Astrocyte (in vitro differentiated cells and primary cell): Measurements from ENCODE around the gene TCHHL1. TPM values are rescaled to one million over a fixed set of nuclear protein-coding genes. Genes with fewer than 3 reads are reported as not detected.

Experiments used
- DNase-seq: peaks from one replicate; pipeline ENCODE4 v3.0.0-alpha.2; 2010; ENCODE audit warnings: low read depth
- FAIRE-seq: peaks from 2 replicates; lab custom pipeline; 2011; peaks lifted over from hg19 to GRCh38; lab: Jason Lieb, UNC
- H2AFZ ChIP-seq: 2 replicates; pipeline ENCODE4 v1.6.0; 2012; ENCODE audit warnings: low read depth, low read length, inconsistent platforms
- H3K27ac ChIP-seq: 2 replicates; pipeline ENCODE4 v1.5.1; 2011; ENCODE audit warnings: low read depth, low read length, inconsistent platforms
- H3K27me3 ChIP-seq: 2 replicates; pipeline ENCODE4 v1.6.0; 2011; ENCODE audit warnings: low read length, inconsistent platforms; ENCODE audit not compliant: insufficient read depth
- H3K36me3 ChIP-seq: 2 replicates; pipeline ENCODE4 v1.5.1; 2011; ENCODE audit warnings: low read length, inconsistent platforms; ENCODE audit not compliant: insufficient read depth
- H3K4me1 ChIP-seq: 2 replicates; pipeline ENCODE4 v1.5.1; 2011; ENCODE audit warnings: low read length, inconsistent platforms; ENCODE audit not compliant: insufficient read depth
- H3K4me2 ChIP-seq: 2 replicates; pipeline ENCODE4 v1.6.0; 2012; ENCODE audit warnings: low read length, inconsistent platforms
- H3K4me3 ChIP-seq: 2 replicates; pipeline ENCODE4 v1.5.1; 2011; ENCODE audit warnings: low read depth, mild to moderate bottlenecking, low read length, inconsistent platforms; ENCODE audit not compliant: insufficient read depth
- H3K79me2 ChIP-seq: 2 replicates; pipeline ENCODE4 v1.6.0; 2012; ENCODE audit warnings: mild to moderate bottlenecking, low read length, inconsistent platforms; ENCODE audit not compliant: insufficient read depth
- H3K9ac ChIP-seq: 2 replicates; pipeline ENCODE4 v1.6.0; 2012; ENCODE audit warnings: mild to moderate bottlenecking, low read length, inconsistent platforms
- H3K9me3 ChIP-seq: 2 replicates; pipeline ENCODE4 v1.5.1; 2012; ENCODE audit warnings: low read depth, mild to moderate bottlenecking, low read length, inconsistent platforms; ENCODE audit not compliant: insufficient read depth
- H4K20me1 ChIP-seq: 2 replicates; pipeline ENCODE4 v1.6.0; 2012; ENCODE audit warnings: low read length, inconsistent platforms; ENCODE audit not compliant: insufficient read depth
- H3K27ac Mint-ChIP-seq: one replicate; pipeline ENCODE4 v1.8.0; 2021; ENCODE audit warnings: mild to moderate bottlenecking, mixed read lengths; ENCODE audit not compliant: unreplicated experiment
- H3K27me3 Mint-ChIP-seq: one replicate; pipeline ENCODE4 v1.8.0; 2021; ENCODE audit warnings: low read depth, mixed read lengths; ENCODE audit not compliant: unreplicated experiment
- H3K36me3 Mint-ChIP-seq: one replicate; pipeline ENCODE4 v1.8.0; 2021; ENCODE audit warnings: low read depth, mixed read lengths; ENCODE audit not compliant: unreplicated experiment
- H3K4me1 Mint-ChIP-seq: one replicate; pipeline ENCODE4 v1.8.0; 2021; ENCODE audit warnings: low read depth, mixed read lengths; ENCODE audit not compliant: unreplicated experiment
- H3K4me3 Mint-ChIP-seq: one replicate; pipeline ENCODE4 v1.8.0; 2021; ENCODE audit warnings: mild to moderate bottlenecking, moderate library complexity, mixed read lengths; ENCODE audit not compliant: unreplicated experiment
- H3K9me3 Mint-ChIP-seq: one replicate; pipeline ENCODE4 v1.8.0; 2021; ENCODE audit warnings: mild to moderate bottlenecking, mixed read lengths; ENCODE audit not compliant: unreplicated experiment
- EZH2 ChIP-seq: IDR thresholded peaks from 2 replicates; pipeline ENCODE4 v1.6.1; 2012; ENCODE audit warnings: mild to moderate bottlenecking, low read length, inconsistent platforms; ENCODE audit not compliant: insufficient read depth
- total RNA-seq: library from RNA; stranded (reverse); gene quantifications from 2 replicates; pipeline ENCODE4 v1.2.1, GENCODE V29; 2021
- TF ChIP-seq, protein P1 (sequence below): IDR thresholded peaks from 2 replicates; pipeline ENCODE4 v1.5.1; 2011; ENCODE audit warnings: low read depth, mild to moderate bottlenecking, inconsistent platforms, low read length, moderate library complexity; ENCODE audit not compliant: insufficient read depth

Gene TCHHL1
- total RNA-seq, 1 donor from 2014 or later: not detected

DNA sequence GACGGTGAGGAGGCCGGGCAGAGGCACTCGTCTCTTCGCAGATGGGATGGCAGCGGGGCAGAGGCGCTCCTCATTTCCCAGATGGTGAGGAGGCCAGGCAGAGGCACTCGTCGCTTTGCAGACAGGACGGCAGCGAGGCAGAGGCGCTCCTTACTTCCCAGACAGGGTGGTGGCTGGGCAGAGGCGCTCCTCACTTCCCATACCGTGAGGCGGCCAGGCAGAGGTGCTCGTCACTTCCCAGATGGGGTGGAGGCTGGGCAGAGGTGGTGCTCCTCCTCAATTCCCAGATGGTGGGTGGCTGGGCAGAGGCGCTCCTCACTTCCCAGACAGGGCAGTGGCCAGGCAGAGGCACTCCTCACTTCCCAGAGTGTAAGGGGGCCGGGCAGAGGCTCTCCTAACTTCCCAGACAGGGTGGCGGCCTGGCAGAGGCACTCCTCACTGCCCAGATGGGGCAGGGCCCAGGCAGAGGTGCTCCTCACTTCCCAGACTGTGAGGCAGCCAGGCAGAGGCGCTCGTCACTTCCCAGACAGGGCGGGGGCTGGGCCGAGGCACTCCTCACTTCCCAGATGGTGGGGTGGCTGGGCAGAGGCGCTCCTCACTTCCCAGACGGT, 9.9 kb downstream of the TCHHL1 start:
- no peaks in the 10 kb centered on the region for H3K36me3 ChIP-seq
- H3K27ac ChIP-seq: no peak overlapping the region
- no peaks in the 10 kb centered on the region for H3K4me1 Mint-ChIP-seq
- H3K4me3 ChIP-seq: no peak overlapping the region
- no peak overlapping the region for H3K4me2 ChIP-seq
- TF ChIP-seq, protein P1, sequence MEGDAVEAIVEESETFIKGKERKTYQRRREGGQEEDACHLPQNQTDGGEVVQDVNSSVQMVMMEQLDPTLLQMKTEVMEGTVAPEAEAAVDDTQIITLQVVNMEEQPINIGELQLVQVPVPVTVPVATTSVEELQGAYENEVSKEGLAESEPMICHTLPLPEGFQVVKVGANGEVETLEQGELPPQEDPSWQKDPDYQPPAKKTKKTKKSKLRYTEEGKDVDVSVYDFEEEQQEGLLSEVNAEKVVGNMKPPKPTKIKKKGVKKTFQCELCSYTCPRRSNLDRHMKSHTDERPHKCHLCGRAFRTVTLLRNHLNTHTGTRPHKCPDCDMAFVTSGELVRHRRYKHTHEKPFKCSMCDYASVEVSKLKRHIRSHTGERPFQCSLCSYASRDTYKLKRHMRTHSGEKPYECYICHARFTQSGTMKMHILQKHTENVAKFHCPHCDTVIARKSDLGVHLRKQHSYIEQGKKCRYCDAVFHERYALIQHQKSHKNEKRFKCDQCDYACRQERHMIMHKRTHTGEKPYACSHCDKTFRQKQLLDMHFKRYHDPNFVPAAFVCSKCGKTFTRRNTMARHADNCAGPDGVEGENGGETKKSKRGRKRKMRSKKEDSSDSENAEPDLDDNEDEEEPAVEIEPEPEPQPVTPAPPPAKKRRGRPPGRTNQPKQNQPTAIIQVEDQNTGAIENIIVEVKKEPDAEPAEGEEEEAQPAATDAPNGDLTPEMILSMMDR: no peak
- TF ChIP-seq EZH2: no peak
- H3K27me3 Mint-ChIP-seq: peaks cover 14% of the 10 kb centered on the region
- FAIRE-seq (no peak), DNase-seq (no peak)
- H3K9me3 Mint-ChIP-seq: peaks cover 6% of the 10 kb centered on the region
- no peak overlapping the region for H3K4me3 Mint-ChIP-seq
- no peaks in the 10 kb centered on the region for H4K20me1 ChIP-seq
- no peaks in the 10 kb centered on the region for H3K9me3 ChIP-seq
- H3K36me3 Mint-ChIP-seq: no peaks in the 10 kb centered on the region
- H2AFZ ChIP-seq: no peak overlapping the region
- H3K27ac Mint-ChIP-seq: no peak overlapping the region
- peaks cover 3% of the 10 kb centered on the region for H3K27me3 ChIP-seq
- H3K9ac ChIP-seq: no peak overlapping the region
- no peaks in the 10 kb centered on the region for H3K79me2 ChIP-seq
- H3K4me1 ChIP-seq: no peaks in the 10 kb centered on the region

GRCh38 chr1:152072311-152072710, 16.6 kb downstream of the TCHHL1 start:
- Histone ChIP-seq H3K4me2 (no peak overlapping the region), H3K36me3 (no peaks in the 10 kb centered on the region), H3K4me1 (no peaks in the 10 kb centered on the region), H2AFZ (no peak overlapping the region), H3K27me3 (peaks cover 3% of the 10 kb centered on the region), H3K79me2 (no peaks in the 10 kb centered on the region), H3K9me3 (no peaks in the 10 kb centered on the region), H3K4me3 (no peak overlapping the region), H3K27ac (no peak overlapping the region), H4K20me1 (no peaks in the 10 kb centered on the region), H3K9ac (no peak overlapping the region)
- DNase-seq (no peak), FAIRE-seq (no peak)
- no peaks in the 10 kb centered on the region for H3K9me3 Mint-ChIP-seq
- no peaks in the 10 kb centered on the region for H3K4me1 Mint-ChIP-seq
- H3K27me3 Mint-ChIP-seq: peaks cover 39% of the 10 kb centered on the region
- TF ChIP-seq, protein P1: no peak
- TF ChIP-seq EZH2: no peak
- H3K4me3 Mint-ChIP-seq: no peak overlapping the region
- no peak overlapping the region for H3K27ac Mint-ChIP-seq
- H3K36me3 Mint-ChIP-seq: no peaks in the 10 kb centered on the region

- Histone ChIP-seq H3K9ac (no peak overlapping the region), H3K79me2 (no peaks in the 10 kb centered on the region), H4K20me1 (no peaks in the 10 kb centered on the region), H3K4me3 (no peak overlapping the region), H3K9me3 (no peaks in the 10 kb centered on the region), H3K27ac (no peak overlapping the region), H2AFZ (no peak overlapping the region), H3K27me3 (peaks cover under 1% of the 10 kb centered on the region), H3K4me1 (no peaks in the 10 kb centered on the region), H3K36me3 (no peaks in the 10 kb centered on the region), H3K4me2 (no peak overlapping the region)
- Mint-ChIP-seq H3K9me3 (no peaks in the 10 kb centered on the region), H3K36me3 (no peaks in the 10 kb centered on the region), H3K4me3 (no peak overlapping the region), H3K4me1 (no peaks in the 10 kb centered on the region), H3K27ac (no peak overlapping the region), H3K27me3 (peaks cover 44% of the 10 kb centered on the region)
- FAIRE-seq (no peak), DNase-seq (no peak)
- TF ChIP-seq, protein P1: no peak
- no peak for TF ChIP-seq EZH2
Observed at GRCh38 chr1:152071123-152071522, 17.7 kb downstream of the TCHHL1 start.
